HG02973 (cell line): Measurements from ENCODE around the gene RGS11.
"Not testable (repeated sequence)": the region's sequence is repeated elsewhere in the genome, so short reads cannot be mapped to it uniquely, and the experiment has no call there.

Experiments used
- ATAC-seq: cut with Tn5 transposase; IDR thresholded peaks from one replicate; pipeline ENCODE4 v1.9.1; 2021; ENCODE audit warnings: moderate library complexity; ENCODE audit not compliant: unreplicated experiment

RGS11 gene

DNA sequence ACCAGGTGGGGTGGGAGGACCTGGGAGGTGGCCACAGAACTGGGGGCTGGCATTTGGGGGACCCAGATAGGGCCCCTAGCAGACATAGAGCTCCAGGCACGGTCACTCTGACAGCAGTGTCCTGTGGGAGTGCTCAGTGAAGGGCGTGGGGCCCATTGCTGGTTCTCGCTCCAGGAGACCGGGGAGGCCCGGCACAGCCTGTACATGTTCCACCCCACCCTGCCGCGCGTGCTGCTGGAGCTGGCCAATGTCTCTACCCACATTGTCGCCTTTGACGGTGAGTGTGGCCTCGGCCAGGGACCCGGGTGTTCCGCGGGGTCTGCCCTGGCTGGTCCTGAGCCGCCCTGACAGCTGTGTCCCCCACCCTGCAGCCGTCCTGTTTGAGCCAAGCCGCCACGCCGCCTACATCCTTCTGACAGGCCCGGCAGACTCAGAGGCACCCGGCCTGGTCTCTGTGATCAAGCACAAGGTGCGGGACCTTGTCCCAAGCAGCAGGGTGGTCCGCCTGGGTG lies 11.2 kb downstream of the RGS11 start:
- ATAC-seq, result no peak

DNA sequence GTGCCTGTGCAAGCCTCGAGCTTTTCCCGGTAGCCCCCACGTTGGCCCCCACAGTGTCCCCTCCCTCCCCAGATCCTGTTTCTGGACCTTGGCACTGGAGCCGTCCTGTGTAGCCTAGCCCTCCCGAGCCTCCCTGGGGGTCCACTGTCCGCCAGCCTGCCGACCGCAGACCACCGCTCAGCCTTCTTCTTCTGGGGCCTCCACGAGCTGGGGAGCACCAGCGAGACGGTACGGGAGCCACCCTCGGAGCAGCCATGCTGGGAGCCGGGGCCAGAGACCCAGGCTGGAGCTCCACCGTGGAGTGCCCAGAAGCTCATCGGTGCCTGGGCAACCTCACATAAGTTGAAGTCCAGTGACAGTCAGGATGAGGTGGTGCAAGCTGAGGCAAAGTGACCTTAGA lies 11.8 kb downstream of the RGS11 start:
- no peak for ATAC-seq

DNA sequence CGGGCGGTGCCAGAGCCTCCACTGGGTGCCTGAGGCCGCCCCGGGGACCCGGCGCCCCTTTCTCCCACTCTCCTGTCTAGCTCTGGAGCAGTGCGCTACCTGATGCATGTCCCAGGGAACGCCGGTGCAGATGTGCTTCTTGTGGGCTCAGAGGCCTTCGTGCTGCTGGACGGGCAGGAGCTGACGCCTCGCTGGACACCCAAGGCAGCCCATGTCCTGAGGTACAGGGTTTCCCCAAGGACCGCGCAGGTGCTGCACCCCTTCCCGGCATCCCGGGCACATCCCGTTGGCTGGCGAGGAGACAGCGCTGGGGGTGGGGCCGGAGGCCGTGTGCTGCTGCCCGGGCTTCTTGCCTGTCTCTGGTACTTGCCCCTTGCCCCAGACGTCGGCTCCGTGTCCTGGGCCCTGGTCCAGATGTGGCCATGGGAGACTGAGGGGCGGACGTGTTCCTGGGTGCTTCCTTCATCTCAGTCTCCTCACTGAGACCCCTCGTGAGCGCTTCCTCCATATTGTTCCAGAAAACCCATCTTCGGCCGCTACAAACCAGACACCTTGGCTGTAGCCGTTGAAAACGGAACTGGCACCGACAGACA lies 12.5 kb downstream of the RGS11 start:
- ATAC-seq, result no peak

DNA sequence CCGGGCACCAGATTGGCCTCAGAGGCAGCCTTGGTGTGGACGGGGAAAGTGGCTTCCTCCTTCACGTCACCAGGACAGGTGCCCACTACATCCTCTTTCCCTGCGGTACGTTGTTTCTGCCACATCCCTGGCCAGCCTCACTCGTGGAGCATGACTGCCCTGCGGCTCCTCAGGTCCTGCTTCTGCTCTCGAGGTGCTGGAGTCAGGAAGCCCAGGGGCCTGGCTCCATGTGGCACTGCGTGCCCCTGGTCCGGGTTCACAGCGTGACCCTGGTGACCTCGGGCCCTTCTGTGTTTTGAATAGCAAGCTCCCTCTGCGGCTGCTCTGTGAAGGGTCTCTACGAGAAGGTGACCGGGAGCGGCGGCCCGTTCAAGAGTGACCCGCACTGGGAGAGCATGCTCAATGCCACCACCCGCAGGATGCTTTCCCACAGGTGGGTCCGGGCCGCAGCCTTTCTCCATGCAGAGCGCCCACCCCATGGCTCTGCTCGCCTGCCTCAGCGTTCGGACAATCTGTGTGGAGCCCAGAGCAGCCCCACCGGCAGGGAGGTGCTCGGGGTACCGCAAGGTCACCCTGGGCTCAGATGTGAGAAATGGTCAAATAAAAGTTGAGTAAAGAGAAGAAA lies 13.5 kb downstream of the RGS11 start:
- ATAC-seq, result no peak

DNA sequence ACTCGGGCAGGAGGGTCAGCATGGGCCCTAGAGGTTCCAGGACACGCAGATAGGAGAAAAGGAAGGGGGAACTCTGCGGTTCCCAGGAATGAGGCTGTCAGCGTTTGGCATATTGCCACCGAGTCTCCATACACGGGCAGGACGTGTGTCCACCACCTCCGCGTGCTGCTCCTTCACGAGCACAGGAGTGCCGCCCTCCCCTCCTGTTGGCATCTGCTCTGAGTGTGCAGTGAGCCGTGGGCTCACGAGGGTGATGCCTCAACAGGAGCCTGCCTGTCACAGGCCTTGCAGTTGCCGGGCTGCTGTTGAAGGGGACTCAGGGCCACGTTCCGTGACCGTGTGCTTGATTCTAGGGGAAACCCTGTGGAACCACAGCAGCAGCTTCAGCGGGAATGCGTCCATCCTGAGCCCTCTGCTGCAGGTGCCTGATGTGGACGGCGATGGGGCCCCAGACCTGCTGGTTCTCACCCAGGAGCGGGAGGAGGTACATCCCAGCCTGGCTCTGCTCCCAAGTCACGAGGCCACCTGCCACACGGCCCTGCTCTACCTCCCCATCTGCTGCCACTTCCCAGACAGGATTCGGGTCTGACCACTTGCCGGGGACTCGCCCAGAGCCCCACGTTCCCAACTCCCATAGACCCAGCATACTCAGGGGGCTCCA lies 14.6 kb downstream of the RGS11 start:
- no peak for ATAC-seq

DNA sequence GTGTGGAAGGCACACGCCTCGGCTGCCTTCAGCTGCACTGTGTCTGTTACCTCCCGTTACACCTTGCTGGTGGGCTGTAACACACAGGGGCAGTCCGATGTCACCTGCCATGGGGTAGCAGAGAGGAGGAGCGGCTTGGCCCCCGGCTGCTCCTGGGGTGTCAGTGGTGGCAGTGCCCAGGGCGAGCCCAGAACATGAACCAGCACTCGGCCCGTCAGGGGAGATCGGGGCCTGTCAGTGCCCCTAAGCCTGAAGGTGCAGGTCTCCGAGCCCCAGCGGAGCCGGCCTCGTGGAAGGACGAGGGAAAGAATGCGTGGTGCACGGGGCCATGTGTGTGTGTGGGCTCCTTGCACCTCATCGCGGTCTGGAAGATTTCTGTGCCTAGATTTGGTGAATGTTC lies 15.4 kb downstream of the RGS11 start:
- no peak for ATAC-seq

DNA sequence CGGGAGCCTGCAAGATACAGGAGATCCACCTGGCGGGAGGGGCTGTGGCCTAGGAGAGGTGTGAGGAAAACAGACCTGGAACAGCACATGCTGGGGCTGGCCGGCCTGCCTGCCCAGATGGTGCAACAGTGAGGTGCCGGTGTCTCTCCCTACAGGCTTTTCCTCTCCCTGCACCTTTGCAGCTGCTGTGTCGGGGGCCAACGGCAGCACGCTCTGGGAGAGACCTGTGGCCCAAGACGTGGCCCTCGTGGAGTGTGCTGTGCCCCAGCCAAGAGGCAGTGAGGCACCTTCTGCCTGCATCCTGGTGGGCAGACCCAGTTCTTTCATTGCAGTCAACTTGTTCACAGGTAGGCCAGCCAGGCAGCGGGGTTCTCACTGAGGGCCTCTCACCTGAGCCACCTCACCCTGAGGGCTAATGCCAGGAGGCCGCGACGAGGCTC lies 15.9 kb downstream of the RGS11 start:
- no peak for ATAC-seq

DNA sequence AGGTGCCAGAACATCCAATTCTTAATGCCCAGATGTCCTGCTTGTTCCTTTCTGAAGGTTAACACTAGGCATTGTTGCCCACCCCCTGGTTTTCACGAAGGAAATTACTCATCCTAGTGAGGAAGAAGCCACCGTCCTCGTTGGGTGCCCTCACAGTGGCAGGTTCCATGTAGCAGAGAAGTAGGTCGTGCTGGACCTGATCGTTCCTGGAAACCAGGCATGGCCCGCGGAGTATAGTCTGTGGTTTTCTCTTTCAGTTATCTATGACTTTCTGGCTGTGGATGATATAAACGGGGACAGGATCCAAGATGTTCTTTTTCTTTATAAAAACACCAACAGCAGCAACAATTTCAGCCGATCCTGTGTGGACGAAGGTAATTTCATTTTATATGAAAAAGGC lies 16.5 kb downstream of the RGS11 start:
- ATAC-seq, result no peak

DNA sequence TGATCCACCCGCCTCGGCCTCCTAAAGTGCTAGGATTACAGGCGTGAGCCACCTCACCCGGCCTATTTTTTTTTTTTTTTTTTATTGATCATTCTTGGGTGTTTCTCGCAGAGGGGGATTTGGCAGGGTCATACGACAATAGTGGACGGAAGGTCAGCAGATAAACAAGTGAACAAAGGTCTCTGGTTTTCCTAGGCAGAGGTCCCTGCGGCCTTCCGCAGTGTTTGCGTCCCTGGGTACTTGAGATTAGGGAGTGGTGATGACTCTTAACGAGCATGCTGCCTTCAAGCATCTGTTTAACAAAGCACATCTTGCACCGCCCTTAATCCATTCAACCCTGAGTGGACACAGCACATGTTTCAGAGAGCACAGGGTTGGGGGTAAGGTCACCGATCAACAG lies 17.7 kb downstream of the RGS11 start:
- not testable (repeated sequence) for ATAC-seq

DNA sequence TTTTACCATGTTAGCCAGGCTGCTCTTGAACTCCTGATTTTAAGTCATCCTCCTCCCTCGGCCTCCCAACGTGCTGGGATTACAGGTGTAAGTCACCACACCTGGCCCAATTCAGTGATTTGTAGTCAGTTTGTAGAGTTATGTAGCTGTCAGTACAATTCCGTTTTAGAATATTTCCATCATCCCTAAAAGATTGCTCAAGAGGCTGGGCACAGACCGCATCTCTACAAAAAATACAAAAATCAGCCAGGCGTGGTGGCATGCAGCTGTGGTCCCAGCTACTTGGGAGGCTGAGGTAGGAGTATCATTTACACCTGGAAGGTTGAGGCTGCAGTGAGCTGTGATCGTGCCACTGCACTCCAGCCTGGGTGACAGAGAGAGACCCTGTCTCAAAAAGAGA lies 20.6 kb downstream of the RGS11 start:
- ATAC-seq, result no peak

DNA sequence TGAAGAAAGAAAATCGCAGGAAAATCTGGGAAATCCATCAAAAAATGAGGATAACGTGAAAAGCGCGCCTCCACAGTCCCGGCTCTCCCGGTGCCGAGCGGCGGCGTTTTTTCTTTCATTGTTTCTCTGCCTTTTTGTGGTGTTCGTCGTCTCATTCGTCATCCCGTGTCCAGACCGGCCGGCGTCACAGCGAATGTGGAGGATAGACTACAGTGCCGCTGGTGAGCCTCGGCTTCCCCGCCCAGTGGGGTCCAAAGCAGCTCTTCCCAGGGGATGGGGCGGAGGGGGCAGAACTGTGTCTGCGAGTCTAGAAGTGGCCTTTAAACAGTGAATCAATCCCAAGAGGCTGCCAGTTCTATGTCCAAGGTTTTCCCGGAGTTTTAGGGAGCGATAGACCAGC lies 21.3 kb downstream of the RGS11 start:
- ATAC-seq, result no peak

DNA sequence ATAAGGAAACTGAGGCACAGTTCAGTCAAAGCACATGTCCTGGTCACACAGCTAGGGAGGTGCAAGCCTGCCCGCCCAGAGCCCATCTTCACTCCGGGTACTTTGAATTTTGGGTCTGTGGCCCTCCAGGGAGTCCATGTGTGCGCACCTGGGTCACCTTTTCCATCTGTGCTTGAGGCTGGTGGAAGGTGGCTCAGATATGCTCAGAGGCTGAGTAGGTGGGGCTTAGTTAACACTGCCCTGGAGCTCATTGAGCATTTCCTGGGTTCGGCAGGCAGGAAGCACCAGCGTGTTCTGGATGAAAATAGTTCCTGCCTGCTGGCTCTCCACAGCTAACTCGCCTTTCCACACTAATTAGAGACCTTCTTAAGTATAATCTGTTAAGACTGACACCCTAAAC lies 21.9 kb downstream of the RGS11 start:
- no peak for ATAC-seq

DNA sequence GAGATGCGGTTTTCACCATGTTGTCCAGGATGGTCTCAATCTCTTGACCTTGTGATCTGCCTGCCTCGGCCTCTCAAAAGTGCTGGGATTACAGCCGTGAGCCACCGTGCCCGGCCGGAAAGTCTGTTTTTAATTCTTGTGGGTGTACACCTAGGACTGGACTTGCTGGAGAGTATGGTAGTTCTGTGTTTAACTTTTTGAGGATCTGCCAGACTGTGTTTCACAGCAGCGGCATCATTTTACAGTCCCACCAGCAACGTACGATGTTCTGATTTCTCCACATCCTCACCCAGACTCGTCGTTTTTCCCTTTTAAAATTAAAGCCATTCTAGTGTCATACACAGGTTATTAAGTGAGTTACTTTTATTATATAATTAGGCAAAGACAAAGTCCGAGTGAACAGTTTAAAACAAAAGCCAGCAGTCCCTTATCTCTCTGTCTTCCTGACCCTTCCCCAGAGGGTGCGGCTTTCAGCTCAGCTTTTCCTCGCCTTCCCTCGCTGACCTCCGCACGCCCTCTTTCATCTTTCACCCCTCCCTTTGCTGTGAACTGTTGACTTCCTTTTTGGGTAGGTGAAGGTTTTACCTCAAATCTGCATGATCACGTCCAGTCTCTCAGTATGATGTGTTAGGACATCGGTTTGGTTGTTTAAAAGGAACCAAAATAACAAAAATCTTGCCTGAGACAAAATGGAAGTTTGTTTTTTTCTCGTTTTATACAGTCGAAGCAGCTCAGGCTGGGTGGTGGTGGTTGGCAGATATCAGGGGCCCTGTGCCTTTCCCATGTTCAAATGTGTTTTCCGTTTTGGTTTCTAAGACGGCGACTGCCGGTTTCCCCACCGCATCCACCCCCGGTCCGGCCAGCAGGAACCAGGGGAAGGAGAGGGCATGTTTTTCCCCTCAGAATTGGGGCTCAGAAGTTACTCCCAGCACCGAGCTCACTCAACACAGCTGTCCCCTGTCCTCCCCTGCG lies 23.1 kb downstream of the RGS11 start:
- ATAC-seq, result no peak

DNA sequence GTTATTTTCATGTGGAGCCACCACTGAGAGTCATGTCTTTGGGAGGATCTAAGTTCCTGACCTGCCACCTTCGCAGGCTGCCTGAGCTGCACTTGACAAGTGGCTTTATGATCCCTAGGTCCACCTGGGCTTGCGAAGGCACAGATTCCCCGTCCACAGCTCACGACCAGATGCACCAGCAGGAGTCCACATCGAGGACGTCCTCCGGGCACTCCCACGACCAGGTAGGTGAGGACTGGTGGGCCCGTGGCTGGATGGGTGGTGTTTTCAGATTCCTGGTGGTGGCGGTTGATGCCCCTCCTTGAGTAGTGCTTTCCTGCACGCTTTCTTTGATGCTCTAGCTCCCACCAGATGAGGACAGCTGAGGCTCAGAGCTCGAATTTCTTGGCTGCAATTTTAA lies 26.3 kb downstream of the RGS11 start:
- no peak for ATAC-seq

DNA sequence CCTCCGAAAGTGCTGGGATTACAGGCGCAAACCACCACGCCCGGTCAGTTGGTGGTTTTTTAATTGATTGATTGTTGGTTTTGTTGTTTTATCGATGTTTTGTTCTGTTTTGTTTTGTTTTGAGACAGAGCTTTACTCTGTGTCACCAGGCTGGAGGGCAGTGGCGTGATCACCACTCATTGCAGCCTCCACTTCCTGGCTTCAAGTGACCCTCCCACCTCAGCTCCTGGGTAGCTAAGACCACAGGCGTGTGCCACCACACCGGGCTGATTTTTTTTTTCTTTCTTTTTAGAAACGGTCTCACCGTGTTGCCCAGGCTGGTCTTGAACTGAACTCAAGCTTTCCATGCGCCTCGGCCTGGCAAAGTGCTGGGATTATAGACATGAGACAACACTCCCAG lies 28.7 kb downstream of the RGS11 start:
- ATAC-seq, result no peak

DNA sequence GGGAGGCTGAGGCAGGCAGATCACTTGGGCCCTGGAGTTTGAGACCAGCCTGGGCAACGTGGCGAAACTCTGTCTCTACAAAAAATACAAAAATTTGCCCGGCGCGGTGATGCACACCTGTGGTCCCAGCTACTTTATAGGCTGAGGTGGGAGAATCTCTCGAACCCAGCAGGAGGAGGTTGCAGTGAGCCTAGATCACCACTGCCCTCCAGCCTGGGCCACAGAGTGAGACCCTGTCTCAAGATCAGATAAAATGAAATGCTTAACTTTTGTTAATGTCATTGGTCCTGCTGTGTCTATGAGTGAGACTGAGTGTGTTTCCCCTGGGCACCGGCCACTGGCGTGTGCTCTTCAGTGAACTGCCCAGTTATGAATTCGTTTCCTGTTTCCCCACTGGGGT lies 30.6 kb downstream of the RGS11 start:
- no peak for ATAC-seq

DNA sequence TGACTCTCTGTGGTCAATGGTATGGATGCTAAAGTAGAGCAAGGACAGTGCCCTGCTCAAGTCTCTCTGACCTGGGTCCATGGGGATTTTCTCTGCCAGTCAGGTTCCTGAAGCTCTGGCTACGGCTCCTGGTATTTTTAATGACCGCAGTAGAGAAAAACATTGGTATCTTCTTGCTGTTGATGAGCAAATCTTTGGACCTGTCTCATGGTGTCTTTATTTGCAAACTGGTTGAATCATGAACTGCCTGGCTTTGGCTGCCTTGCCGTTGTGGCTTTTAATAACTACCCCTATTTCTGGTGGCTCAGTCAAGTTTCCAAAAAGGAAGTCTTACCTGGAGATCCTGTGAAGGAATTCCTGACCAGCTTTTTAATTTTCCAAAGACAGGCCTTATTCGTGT lies 32.4 kb downstream of the RGS11 start:
- no peak for ATAC-seq

DNA sequence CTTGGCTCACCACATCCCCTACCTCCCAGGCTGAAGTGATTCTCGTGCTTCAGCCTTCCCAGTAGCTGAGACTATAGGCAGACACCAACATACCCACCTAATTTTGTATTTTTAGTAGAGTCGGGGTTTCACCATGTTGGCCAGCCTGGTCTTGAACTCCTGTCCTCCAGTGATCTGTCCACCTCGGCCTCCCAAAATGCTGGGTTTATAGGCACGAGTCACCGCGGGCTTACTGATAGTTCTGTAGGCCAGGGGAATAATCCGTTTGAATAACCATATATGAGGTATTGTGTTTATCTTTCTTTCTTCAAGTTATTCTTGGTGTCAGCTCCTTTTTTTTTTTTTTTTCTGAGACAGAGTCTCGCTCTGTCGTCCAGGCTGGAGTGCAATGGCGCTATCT lies 33.5 kb downstream of the RGS11 start:
- ATAC-seq, result no peak

DNA sequence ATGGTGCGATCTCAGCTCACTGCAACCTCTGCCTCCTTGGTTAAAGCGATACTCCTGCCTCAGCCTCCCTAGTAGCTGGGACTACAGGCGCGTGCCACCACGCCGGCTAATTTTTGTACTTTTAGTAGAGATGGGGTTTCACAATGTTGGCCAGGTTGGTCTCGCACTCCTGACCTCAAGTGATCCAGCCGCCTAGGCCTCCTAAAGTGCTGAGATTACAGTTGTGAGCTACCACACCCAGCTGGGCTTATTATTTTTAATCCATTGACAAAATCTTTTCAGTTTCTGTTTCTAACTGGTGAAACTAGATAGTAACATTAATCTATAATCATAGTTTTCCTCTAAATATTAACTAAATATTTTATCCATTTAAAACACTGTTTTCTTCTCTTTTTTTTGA lies 35.2 kb downstream of the RGS11 start:
- no peak for ATAC-seq

DNA sequence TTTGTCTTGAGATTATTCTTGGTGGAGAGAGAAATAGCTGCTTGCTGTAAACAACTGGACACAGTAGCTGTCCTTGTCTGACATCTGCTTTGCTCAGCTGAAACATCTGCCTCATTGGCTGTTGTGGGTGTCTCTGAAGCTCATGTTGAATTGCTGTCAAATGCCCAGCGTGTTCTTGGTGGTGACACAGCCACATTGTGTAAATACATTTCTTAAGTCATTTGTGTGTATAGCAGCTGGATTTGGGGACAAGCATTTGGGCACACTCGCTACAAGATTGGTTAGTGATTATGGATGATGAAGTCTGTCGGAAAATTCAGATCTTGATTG lies 35.8 kb downstream of the RGS11 start:
- ATAC-seq, result no peak
